Brain microvascular endothelial cell (primary cell): ENCODE measurements around the gene SLC22A12.
"Not testable (repeated sequence)": the region's sequence is repeated elsewhere in the genome, so short reads cannot be mapped to it uniquely, and the experiment has no call there.

Experiments used
- DNase-seq: peaks from one replicate; pipeline ENCODE4 v3.0.0-alpha.2; 2020
- H3K27ac ChIP-seq: fragments of 250-450 bp; sonication (Bioruptor Pico); 2 replicates; pipeline ENCODE4 v1.5.1; 2020; ENCODE audit warnings: mild to moderate bottlenecking, moderate library complexity
- H3K27me3 ChIP-seq: fragments of 250-450 bp; sonication (Bioruptor Pico); replicated peaks from 2 replicates; pipeline ENCODE4 v1.5.1; 2020; ENCODE audit warnings: mild to moderate bottlenecking
- H3K36me3 ChIP-seq: fragments of 250-450 bp; sonication (Bioruptor Pico); replicated peaks from 2 replicates; pipeline ENCODE4 v1.5.1; 2020; ENCODE audit warnings: mild to moderate bottlenecking
- H3K4me3 ChIP-seq: 2 replicates; pipeline ENCODE4 v1.5.1; 2011; ENCODE audit warnings: low read depth, mild to moderate bottlenecking, control low read depth, low read length, moderate library complexity
- in situ Hi-C: cut with HindIII; loops from 2 replicates; pipeline ENCODE4 v1.10.0; 2017; ENCODE audit warnings: low sequenced_read_pairs, low pct_ligation_motif_present
- TF ChIP-seq, protein P1 (sequence below): IDR thresholded peaks from 2 replicates; pipeline ENCODE4 v1.5.1; 2011; ENCODE audit warnings: low read depth, mild to moderate bottlenecking, moderate library complexity, low read length, control low read depth, inconsistent platforms; ENCODE audit errors: missing control alignments

SLC22A12 gene

DNA sequence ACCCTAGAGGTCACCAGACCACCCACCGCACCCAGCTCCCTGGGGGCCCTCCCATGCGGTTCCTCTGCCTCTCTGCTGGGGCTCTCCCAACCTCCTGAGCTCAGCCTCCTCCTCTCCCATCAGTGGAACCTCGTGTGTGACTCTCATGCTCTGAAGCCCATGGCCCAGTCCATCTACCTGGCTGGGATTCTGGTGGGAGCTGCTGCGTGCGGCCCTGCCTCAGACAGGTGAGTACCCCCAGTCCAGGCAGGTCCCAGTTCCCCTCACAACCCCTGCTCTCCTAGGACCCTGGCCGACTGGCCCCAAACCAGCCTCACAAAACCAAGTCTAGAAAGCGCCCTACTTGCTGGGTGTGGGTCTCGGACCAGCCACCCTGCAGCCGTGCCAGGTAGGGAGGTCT is 1.6 kb downstream of the SLC22A12 start:
- in situ Hi-C loops: no loop called here
- Histone ChIP-seq H3K27ac (no peak overlapping the region), H3K36me3 (no peaks in the 10 kb centered on the region), H3K27me3 (no peaks in the 10 kb centered on the region), H3K4me3 (no peak overlapping the region)
- DNase-seq: no peak
- TF ChIP-seq, protein P1, sequence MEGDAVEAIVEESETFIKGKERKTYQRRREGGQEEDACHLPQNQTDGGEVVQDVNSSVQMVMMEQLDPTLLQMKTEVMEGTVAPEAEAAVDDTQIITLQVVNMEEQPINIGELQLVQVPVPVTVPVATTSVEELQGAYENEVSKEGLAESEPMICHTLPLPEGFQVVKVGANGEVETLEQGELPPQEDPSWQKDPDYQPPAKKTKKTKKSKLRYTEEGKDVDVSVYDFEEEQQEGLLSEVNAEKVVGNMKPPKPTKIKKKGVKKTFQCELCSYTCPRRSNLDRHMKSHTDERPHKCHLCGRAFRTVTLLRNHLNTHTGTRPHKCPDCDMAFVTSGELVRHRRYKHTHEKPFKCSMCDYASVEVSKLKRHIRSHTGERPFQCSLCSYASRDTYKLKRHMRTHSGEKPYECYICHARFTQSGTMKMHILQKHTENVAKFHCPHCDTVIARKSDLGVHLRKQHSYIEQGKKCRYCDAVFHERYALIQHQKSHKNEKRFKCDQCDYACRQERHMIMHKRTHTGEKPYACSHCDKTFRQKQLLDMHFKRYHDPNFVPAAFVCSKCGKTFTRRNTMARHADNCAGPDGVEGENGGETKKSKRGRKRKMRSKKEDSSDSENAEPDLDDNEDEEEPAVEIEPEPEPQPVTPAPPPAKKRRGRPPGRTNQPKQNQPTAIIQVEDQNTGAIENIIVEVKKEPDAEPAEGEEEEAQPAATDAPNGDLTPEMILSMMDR: no peak

DNA sequence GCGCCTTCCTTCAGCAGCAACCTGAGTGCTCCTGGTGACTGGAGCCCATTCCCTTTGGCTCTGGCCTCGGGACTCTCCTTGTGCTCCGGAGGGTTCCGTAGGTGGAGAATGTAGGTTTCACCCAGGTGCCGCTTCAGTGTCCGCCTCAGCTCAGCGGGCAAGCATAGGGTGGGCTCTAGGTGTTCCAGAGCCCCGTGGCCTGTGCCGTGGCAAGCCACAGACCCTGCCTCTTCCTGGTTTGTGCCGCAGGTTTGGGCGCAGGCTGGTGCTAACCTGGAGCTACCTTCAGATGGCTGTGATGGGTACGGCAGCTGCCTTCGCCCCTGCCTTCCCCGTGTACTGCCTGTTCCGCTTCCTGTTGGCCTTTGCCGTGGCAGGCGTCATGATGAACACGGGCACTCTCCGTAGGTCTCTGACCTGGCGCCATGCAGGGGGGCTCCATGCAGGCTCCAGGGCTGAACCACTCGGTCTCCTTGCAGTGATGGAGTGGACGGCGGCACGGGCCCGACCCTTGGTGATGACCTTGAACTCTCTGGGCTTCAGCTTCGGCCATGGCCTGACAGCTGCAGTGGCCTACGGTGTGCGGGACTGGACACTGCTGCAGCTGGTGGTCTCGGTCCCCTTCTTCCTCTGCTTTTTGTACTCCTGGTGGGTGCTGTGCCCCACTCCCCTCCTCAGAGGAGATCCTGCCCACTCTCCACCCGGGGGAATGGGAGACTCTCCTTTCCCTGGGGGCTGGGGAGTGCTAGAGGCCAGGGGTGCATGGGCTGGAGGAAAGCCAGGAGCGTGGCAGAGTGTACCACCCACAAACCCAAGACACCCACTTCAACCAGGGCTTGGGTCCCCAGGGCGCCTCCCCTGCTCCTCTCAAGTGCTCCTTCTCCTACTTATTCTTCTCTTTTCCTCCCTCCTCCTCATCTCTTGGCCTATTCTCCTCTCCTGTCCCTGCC is 2.4 kb downstream of the SLC22A12 start:
- Histone ChIP-seq H3K4me3 (no peak overlapping the region), H3K27ac (no peak overlapping the region), H3K36me3 (no peaks in the 10 kb centered on the region), H3K27me3 (no peaks in the 10 kb centered on the region)
- in situ Hi-C loops: no loop called here
- TF ChIP-seq, protein P1: no peak
- DNase-seq: no peak

DNA sequence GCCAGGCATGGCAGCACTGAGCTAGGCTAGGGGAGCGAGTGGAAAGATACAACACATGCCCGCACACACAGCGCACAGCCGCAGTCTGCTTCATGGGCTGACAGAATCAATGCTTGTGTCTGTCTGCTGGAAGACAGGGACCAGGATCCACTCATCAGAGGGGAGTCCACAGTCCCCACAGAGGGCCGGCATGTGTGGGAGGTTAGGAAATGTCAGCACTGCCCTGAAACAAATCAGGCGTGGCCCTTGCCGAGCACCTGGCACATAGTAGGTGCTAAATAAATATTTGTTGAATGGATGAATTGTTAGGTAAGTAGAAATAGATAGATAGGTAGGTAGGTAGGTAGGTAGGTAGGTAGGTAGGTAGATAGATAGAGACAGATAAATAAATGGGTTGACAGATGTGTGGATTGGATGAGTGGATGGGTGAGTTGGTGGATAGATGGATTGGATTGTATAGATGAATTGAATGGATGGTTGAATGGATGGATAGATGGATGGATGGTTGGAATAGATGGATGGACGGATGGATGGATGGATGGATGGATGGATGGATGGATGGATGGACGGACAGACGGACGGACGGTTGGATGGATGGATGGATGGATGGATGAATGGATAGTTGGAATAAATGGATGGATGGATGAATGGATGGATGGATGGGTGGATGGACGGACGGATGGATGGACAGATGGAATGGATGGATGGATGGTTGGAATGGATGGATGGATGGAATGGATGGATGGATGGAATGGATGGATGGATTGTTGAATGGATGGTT is 3.3 kb downstream of the SLC22A12 start:
- no peak overlapping the region for H3K4me3 ChIP-seq
- no peaks in the 10 kb centered on the region for H3K27me3 ChIP-seq
- H3K27ac ChIP-seq: no peak overlapping the region
- TF ChIP-seq, protein P1: no peak
- in situ Hi-C loops: no loop called here
- DNase-seq: no peak
- no peaks in the 10 kb centered on the region for H3K36me3 ChIP-seq

DNA sequence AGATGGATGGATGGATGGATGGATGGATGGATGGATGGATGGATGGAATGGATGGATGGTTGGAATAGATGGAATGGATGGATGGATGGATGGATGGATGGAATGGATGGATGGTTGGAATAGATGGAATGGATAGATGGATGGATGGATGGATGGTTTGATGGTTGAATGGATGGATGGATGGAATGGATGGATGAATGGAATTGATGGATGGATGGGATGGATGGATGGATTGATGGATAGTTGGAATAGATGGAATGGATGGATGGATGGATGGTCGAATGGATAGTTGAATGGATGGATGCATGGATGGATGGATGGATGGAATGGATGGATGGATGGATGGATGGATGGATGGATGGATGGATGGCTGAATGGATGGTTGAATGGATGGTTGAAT is 4.9 kb downstream of the SLC22A12 start:
- H3K36me3 ChIP-seq, H3K27ac ChIP-seq, H3K27me3 ChIP-seq, H3K4me3 ChIP-seq, in situ Hi-C loops, DNase-seq: not testable (repeated sequence)

DNA sequence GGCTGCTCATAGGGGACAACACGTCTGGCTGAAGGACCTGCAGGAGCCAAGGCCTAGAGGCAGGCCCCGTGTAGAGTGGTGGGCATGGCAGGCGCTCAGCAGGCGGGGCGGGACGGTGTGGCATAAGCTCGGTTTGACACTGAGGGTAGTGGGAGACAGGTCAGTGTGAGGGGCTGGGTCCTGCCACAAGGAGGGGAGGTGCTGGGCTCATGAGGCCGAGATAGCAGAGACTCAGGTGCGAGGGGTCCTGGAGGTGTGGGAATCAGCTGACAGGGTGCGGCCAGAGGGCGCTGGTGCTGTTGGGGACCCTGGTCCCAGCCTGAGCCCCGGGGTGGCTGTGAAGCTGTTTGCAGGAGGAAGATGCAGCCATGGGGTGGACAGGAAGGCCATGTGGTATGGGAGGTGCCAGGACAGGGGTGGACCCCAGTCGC is 6.7 kb downstream of the SLC22A12 start:
- Histone ChIP-seq H3K36me3 (no peaks in the 10 kb centered on the region), H3K4me3 (no peak overlapping the region), H3K27me3 (no peaks in the 10 kb centered on the region), H3K27ac (no peak overlapping the region)
- in situ Hi-C loops: no loop called here
- TF ChIP-seq, protein P1: no peak
- DNase-seq: no peak

DNA sequence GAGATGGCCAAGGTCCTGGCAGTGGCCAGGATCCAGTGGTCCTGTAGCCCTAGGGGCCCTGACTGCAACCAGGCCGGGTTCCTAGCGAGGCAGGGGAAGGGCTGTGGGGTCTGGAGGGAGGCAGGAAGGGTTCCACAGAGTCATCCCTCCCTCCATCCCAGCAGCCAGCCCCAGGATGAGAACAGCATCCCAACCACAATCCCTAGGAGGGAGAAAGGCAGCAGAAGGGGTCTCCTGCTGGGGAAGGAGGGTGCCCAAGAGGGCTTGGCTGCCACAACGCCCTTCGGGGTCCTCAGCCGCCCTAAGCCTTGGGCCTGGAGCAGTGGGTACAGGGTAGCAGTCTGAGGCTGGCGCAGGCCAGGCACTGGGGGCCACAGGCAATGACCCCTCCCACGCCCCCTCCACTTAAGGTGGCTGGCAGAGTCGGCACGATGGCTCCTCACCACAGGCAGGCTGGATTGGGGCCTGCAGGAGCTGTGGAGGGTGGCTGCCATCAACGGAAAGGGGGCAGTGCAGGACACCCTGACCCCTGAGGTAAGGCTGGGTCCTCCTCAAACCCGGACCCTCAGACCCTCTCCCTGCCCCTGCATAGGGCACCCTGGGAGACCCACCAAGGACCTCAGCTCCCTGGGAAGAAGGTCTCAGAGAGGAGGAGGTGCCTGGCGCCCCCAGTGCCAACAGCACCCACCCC is 7.2 kb downstream of the SLC22A12 start:
- in situ Hi-C loops: no loop called here
- Histone ChIP-seq H3K27ac (no peak overlapping the region), H3K4me3 (no peak overlapping the region), H3K27me3 (no peaks in the 10 kb centered on the region), H3K36me3 (no peaks in the 10 kb centered on the region)
- no peak for DNase-seq
- TF ChIP-seq, protein P1: no peak
